Colonic mucosa (tissue), 4 donors: ENCODE results near the gene TSPAN5. TPM values are rescaled to one million over a fixed set of nuclear protein-coding genes. Genes with fewer than 3 reads are reported as not detected.
"Not testable (repeated sequence)": the region's sequence is repeated elsewhere in the genome, so short reads cannot be mapped to it uniquely, and the experiment has no call there.

ENCODE experiments used
- DNase-seq: peaks from one replicate; pipeline ENCODE4 v3.0.0-alpha.2; 2020
- H3K27ac ChIP-seq: fragments of 200-600 bp; one replicate; pipeline ENCODE4 v1.8.0; 2021
- H3K27me3 ChIP-seq: fragments of 200-600 bp; one replicate; pipeline ENCODE4 v1.8.0; 2021
- H3K36me3 ChIP-seq: fragments of 200-600 bp; one replicate; pipeline ENCODE4 v1.8.0; 2021
- H3K4me1 ChIP-seq: fragments of 200-600 bp; one replicate; pipeline ENCODE4 v1.8.0; 2021; ENCODE audit warnings: mild to moderate bottlenecking
- H3K4me3 ChIP-seq: fragments of 200-600 bp; one replicate; pipeline ENCODE4 v1.8.0; 2021
- H3K9ac ChIP-seq, 2 donors: one replicate each; pipeline ENCODE4 v1.7.0; 2013; ENCODE audit warnings: control low read depth in 2 of 2, low read depth in 2 of 2, low read length in 2 of 2
- H3K9me3 ChIP-seq: fragments of 200-600 bp; one replicate; pipeline ENCODE4 v1.8.0; 2021
- intact Hi-C: fragments of 100-400 bp; cut with DNase I; formaldehyde crosslinking; loops from one replicate; pipeline ENCODE4 v1.14.1; 2022
- total RNA-seq, 2 donors: library from RNA; stranded (reverse); fragmentation: NEBNext Ultra II Directional in 1 of 2; extraction: Animal tissue kit (Norgen Biotek cat#: 25700) in 1 of 2; gene quantifications; one replicate each; pipeline ENCODE4 v1.2.1, GENCODE V29; 2021
- TF ChIP-seq, protein P1 (sequence below): fragments of 200-600 bp; IDR thresholded peaks from one replicate; pipeline ENCODE4 v1.8.0; 2022; ENCODE audit warnings: antibody characterized with exemption, mild to moderate bottlenecking
- donor health status: healthy.
- donor health status: DM: no; HTN: no; CAD: no.
- donor health status: DM: no; HTN: no; CAD: no.

The TSPAN5 gene
- 1 to 10 TPM; 5.3 to 5.6 TPM for total RNA-seq

GRCh38 chr4:98658287-98659105, at the start of gene TSPAN5:
Gene TSPAN5 (minus strand): TSS chr4:98658611.
- TF ChIP-seq, protein P1, sequence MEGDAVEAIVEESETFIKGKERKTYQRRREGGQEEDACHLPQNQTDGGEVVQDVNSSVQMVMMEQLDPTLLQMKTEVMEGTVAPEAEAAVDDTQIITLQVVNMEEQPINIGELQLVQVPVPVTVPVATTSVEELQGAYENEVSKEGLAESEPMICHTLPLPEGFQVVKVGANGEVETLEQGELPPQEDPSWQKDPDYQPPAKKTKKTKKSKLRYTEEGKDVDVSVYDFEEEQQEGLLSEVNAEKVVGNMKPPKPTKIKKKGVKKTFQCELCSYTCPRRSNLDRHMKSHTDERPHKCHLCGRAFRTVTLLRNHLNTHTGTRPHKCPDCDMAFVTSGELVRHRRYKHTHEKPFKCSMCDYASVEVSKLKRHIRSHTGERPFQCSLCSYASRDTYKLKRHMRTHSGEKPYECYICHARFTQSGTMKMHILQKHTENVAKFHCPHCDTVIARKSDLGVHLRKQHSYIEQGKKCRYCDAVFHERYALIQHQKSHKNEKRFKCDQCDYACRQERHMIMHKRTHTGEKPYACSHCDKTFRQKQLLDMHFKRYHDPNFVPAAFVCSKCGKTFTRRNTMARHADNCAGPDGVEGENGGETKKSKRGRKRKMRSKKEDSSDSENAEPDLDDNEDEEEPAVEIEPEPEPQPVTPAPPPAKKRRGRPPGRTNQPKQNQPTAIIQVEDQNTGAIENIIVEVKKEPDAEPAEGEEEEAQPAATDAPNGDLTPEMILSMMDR = no peak
- H3K9ac ChIP-seq = peak within 1 kb of the TSS; percentile 46 to 67
- H3K27ac ChIP-seq = peak within 1 kb of the TSS; percentile 57
- H3K9me3 ChIP-seq = no peaks in the 10 kb centered on the region
- DNase-seq = peak; percentile 80
- peak within 1 kb of the TSS; percentile 68 for H3K4me3 ChIP-seq
- intact Hi-C loops = no loop called here
- no peaks in the 10 kb centered on the region for H3K36me3 ChIP-seq
- H3K27me3 ChIP-seq = no peaks in the 10 kb centered on the region
- no peaks in the 10 kb centered on the region for H3K4me1 ChIP-seq

GRCh38 chr4:98706935-98707334, 48.5 kb upstream of the TSPAN5 start:
- Histone ChIP-seq H3K9ac (no peak overlapping the region), H3K27me3 (no peaks in the 10 kb centered on the region), H3K36me3 (no peaks in the 10 kb centered on the region), H3K4me1 (no peaks in the 10 kb centered on the region), H3K9me3 (no peaks in the 10 kb centered on the region), H3K4me3 (no peak overlapping the region), H3K27ac (no peak overlapping the region)
- intact Hi-C loops = no loop called here
- no peak for DNase-seq
- TF ChIP-seq, protein P1 = no peak

DNA sequence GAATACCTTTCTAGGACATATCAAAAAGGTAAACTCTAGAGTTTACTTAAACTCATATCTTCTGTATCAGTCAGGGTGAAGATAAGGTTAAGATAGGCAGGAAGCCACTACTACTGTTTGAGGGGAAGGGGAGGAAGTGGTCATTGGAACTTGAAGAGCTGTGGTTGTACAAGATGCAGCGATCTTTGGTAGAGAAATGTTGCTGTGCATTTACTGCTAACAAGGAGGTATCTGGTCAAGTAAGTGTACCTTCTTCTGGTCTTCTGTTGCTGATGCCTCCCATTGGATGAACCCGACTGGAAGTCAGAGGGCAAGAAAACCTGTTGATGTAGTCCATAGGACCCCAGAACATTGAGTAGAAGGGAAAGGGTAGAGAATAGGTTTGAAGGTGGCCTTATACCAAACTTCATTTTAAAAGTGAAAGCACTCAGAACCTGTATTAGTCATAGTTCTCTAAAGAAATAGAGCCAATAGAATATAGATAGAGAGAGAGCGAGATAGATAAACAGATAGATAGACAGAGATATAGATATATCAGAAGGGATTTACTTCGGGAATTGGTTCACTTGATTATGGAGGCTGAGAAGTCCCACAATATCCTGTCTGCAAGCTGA, 47.9 kb upstream of the TSPAN5 start:
- TF ChIP-seq, protein P1 = no peak
- no peak for DNase-seq
- Histone ChIP-seq H3K9me3 (no peaks in the 10 kb centered on the region), H3K4me3 (no peak overlapping the region), H3K27ac (no peak overlapping the region), H3K9ac (no peak overlapping the region), H3K27me3 (no peaks in the 10 kb centered on the region), H3K36me3 (no peaks in the 10 kb centered on the region), H3K4me1 (no peaks in the 10 kb centered on the region)
- intact Hi-C loops = no loop called here

DNA sequence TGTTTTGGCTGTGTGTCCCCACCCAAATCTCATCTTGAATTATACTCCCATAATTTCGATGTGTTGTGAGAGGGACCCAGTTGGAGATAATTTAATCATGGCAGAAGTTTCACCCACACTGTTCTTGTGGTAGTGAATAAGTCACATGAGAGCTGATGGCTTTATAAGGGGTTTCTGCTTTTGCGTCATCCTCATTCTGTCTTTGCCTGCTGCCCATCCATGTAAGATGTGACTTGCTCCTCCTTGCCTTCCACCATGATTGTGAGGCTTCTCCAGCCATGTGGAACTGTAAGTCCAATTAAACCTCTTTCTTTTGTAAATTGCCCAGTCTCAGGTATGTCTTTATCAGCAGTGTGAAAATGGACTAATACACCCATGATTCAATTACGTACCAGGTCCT, 47.2 kb upstream of the TSPAN5 start:
- H3K4me1 ChIP-seq, H3K9ac ChIP-seq, H3K27me3 ChIP-seq, intact Hi-C loops, H3K36me3 ChIP-seq, DNase-seq, H3K9me3 ChIP-seq, H3K27ac ChIP-seq, H3K4me3 ChIP-seq: not testable (repeated sequence)

- Histone ChIP-seq H3K36me3 (no peaks in the 10 kb centered on the region), H3K9me3 (no peaks in the 10 kb centered on the region), H3K27ac (no peak overlapping the region), H3K9ac (no peak overlapping the region), H3K4me3 (no peak overlapping the region), H3K4me1 (no peaks in the 10 kb centered on the region), H3K27me3 (no peaks in the 10 kb centered on the region)
- TF ChIP-seq, protein P1 = no peak
- no peak for DNase-seq
- intact Hi-C loops = no loop called here
Observed at GRCh38 chr4:98700656-98701055, 42.2 kb upstream of the TSPAN5 start.

GRCh38 chr4:98694076-98694475, 35.7 kb upstream of the TSPAN5 start:
- Histone ChIP-seq H3K9me3 (no peaks in the 10 kb centered on the region), H3K27ac (no peak overlapping the region), H3K36me3 (no peaks in the 10 kb centered on the region), H3K4me1 (no peaks in the 10 kb centered on the region), H3K4me3 (no peak overlapping the region), H3K9ac (no peak overlapping the region), H3K27me3 (no peaks in the 10 kb centered on the region)
- TF ChIP-seq, protein P1 = no peak
- intact Hi-C loops = no loop called here
- no peak for DNase-seq
